ENCODE measurements around the gene MSI2.

MSI2 gene

DNA sequence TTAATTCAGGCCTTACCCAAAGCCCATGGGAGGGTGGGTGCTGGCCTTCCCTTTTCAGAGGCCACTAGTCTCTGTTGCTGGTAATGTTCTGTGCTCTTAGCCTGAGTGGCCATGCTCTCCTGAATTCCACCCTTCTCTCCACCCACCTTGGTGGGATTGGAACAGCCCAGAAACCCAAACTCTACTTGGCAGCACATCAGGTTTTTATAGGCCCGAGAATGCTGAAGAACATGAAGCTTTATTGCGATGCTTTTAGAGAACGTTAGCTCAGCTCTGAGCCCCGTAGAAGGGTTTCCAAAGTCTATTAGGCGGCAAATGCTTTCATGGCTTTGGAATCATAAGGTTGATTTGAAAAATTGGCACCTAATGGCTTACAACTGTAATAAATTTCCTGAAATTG, 209.3 kb downstream of the MSI2 start:
- DNase-seq = no peak

DNA sequence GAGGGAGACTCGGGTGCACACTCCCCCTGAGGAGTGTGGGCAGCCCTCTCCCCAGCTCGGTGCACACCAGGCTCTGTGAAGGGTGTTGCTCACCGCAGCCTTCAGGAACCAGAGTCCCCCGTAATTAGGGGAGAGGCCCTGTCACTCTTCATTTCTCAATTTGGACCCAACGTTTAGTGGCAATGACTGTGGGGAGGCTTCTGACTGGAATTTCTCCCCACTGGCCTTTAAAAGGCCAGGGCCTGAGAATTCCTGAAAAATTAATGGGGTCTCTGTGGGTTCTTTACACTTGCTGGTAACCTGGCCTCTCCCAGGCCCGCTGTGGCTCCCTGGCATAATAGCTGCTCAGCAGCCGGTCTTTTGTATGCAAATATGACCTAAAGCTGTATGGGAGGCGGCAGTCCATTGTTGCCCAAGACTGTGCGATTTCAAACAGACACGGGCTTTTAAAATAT, 209.7 kb downstream of the MSI2 start:
- DNase-seq = no peak

DNA sequence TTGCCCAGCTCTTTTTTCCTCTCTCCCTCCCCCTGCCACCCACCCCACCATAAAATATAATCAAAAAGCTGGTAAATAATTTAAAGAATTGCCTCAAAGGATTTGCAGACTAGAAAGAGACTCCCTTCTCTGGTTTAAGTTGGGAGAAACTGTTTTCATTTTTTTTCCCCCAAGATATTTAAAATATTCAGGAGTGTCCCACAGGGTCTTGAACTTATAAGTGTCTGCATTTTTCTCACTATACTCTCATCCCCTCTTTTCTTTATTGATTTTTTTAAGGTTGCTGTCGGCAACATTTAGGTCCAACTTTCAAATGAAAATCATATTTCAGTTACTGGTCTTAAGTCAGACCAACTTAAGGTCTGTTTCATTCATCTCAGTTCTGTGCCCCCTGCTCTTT, 210.2 kb downstream of the MSI2 start:
- DNase-seq = no peak

DNA sequence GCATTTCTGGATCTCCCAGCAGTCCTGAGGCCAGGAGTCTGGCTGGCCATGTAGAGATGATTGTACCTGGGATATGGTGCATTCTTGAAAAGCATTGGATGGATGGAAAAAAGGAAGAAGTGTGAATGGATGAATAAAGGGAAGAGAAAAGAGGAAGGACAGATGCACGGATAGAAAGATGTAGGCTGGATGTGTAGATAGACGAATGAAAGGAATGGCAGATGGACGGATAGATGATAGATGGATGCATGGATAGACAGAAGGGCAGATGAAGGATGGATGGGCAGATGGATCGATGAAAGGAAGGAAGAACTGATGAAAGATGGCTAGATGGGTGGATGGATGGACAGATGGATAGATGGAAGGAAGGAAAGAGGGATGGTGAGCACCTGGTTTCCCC, 210.9 kb downstream of the MSI2 start:
- DNase-seq = no peak

DNA sequence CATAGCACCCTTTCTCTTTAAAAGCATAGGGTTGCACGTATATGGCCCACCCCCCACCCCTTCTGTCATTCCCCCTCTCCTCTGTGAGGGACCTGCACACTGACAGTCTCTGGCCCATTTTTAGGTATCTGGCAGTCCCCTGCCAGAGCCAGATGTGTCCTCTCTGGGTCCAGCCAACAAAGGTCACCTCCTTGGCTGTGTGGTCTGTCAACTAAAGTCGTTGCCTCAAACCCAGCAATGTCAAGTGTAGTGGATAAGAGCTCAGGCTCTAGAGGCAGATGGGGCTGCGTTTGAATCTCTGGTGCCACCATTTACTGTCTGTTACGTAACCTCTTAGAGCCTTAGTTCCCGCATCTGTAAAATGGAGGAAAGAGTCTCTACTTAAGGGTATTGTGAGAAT, 211.5 kb downstream of the MSI2 start:
- no peak for DNase-seq

DNA sequence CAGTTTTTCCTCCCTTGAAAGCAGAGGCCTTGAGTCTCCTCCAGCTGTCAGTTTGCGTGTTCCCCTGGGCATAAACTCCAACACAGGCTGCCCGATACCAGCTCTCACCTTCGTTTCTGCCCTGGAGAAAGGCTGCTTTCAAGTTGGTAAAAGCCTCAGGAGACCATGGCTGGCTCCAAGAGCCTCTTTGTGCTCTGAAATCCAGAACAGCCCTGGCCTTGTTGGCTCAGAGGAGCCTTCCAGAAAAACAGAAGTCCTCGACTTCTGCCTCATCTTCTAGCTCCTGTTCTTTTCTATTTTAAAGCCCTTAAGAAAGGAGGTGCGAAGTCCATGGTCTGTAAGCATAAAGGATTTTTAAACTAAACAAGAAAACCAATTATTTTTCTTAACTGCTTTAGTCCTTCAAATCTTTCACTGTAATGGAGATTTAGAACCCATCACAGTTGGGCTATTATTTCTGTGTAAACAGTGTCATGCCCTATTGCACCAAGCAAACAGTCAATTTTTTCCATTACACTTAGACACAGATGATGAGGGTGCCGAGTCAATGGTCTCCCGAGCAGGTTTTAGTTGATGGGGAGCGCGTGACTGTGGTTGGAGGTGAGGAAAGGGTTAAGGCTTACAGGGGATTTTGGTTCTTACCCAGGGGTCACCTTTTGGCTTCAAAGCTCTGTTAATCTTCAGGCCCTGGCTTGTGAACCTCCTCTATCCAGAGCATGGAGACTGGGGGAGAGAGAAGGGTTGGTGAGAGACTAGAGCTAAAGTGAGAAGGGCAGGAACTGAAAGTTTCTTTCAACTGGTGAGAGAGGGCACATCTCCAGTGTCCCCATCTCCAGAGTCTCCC, 212.8 kb downstream of the MSI2 start:
- DNase-seq = no peak

DNA sequence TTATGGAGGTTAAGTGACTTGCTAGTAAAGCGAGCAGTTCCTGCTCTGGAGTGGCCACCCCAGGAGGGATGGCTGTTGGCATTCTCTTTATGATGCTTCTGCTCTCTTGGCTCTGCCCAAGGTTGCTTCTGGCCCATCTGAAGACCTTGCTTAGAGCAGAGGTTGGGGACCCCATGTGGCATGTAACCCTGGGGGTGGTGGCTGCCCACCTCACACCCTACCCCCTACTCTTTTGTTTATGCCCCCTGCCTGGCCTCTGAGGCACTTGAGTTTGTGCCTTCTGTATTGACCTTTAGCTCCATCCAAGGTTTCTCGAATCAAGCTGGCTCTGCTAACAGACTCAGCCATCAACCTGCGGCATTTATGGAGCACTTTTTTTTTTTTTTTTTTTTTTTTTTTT, 214.6 kb downstream of the MSI2 start:
- DNase-seq = no peak

DNA sequence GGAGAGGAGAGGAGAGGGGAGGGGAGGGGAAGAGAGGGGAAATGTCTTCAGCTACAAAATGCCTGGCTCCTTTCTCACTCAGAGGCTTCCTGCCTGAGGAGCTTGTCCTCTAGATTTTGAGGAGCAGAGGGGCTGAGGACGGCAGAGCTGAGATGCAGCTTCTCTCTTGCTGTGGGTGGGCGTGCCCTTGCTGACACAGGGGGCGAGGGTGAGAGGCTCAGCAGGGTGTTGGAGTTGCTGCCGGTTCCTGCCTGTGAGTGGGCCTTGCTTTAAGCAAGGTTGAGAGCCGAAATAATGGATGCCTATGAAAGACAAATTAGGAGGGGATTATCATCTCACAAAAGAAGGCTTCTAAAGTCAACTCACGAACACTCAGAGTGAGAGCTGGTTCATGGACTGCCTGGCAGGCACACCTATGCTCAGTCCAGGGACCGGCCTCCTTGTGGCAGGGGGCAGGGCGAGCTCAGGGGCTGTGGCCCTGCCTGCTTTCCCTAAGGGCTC, 215.6 kb downstream of the MSI2 start:
- no peak for DNase-seq

DNA sequence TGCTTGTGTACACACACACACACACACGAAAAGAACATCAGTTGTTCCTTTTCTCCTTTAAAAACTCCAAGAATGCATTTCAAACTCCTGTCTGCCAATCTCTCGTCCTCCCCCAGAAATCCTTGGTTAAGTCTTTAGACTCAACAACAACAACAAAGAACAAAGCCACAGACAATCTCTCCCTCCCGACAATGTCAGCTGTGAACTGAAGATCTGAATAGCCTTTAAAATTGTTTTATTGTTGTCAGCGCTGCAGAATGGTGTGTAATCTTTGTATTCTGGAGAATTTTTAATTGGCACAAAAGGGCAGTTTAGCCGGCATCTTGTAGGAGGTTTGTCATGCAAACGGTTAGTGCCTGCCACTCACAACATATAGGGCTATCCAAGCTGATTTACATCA, 219.5 kb downstream of the MSI2 start:
- no peak for DNase-seq

DNA sequence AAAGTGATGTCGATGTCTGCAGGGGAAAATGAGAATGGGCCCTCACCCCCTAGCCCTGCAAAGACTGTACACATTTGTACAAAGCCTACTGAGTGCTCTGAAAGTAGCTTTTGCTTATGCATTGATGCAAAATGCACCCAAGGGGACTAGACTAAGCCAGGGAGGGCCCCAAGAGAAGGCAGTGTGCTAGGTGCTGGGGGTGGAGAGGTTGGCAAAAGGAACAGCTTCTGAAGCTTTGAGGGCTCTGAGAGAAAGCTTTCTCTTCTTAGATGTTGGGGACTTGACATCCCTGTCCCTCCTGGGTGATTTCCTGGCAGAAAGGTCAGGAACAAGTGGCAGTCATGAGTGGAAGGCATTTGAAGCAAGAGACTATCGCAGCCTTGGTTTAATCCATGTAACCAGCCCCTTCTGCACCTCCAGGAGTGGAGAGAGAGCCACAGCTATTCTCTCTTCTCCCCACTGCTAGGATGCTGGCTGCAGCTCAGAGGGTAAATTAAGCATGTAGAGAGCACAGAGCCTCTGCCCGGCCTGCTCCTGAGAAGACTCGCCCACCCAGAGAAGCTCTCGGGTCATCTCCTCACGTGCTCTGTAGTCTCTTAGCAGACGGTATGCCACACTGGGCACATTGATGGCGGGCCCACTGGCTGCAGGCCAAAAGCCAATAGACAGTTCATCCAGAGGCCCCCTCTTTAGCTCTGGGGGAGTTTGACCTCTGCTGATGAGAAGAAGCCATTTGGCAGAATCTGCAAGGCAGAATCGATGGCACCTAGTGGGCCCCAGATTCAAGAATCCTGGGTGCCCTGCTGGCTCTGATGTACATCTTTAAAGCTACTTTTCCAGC, 221.4 kb downstream of the MSI2 start:
- DNase-seq = no peak

DNA sequence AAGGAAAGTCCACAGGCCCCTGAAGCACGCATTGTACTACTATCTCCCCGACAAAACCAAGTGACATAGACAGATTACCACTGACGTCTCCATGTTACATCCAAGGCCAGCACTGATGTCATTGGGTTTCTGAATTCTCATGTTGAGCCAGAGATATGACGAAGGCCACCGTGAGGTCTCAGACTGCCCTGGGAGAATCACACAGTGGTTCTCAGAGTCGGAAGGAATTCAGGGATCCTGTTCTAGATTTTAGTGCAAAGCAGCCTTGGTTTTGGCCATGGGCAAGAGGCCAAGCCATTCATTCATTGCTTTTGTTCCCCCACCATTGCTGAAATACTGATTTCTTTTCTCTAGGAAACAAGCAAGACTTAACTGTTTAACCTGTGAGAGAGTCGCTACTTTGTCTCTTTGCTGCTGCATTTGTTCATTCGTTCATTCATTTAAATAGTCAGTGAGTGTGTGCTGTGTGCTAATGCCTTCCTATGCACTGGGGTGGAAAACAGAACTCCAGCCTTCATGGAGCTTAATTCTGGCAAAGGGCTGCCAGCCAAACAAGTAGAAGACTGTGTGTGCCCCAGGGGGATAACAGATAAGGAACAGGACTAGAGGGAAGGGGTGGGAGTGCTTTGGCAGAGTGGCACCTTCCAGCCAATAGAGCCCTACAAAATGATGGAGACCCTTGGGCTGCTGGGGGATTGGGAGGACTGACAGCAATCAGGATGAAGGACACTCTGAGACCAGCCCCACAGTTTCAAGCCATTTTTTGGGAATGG, 222.3 kb downstream of the MSI2 start:
- no peak for DNase-seq

DNA sequence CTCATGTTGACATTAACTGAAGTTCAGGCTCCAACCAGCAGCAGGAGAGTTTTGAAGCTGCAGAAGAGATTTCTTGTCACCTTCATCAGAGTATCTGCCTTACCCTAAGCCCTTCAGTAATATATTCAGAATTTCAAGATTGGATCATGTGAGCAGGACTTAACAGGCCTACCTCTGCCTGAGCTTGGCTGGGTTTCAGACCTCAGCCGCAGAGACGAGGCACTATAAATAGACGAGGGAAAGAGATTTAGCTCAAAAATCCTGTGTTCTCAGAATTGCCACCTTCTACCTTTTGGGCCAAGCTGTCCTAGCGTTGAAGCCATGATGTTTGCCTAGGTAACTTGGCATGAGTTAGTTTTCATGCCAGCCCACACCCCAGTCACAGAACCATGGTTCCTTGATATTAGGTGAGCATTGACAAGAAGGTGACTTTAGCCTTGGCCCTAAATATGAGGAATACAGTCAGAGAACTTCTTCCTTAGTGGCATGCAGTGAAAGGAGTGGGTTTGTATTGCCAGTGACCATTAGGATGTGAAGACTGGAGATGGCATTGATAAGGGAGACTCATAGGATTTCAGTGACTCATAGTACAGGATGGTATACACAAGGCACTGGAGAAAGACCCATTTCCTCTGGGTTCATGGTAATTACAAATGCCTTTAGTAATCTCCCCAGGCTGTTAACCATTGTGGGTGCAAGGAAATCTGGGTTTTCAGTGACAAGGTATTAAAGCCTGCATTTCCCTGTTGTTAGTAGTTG, 224.3 kb downstream of the MSI2 start:
- no peak for DNase-seq

DNA sequence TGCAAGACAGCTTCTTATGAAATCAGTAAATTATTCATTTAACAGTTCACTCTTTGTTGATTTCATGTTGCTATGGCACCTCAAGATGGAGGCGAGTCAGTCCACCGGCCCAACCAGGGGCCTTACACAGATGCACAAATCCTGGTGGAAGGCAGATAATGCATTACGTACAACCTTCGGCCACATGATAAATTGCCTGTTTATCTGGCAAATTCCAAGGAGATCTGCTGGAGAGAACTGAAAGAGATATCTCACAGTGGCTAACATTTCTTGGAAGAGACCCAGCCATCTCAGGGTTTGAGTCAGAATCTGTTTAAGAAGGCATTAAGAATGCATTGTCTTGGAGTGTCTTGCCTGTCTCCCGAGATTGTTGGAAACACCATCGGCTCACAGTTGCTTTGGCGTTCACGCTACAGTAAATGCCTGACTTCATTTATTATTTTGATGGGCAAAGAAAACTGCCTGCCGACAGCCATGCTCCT, 225.6 kb downstream of the MSI2 start:
- no peak for DNase-seq

DNA sequence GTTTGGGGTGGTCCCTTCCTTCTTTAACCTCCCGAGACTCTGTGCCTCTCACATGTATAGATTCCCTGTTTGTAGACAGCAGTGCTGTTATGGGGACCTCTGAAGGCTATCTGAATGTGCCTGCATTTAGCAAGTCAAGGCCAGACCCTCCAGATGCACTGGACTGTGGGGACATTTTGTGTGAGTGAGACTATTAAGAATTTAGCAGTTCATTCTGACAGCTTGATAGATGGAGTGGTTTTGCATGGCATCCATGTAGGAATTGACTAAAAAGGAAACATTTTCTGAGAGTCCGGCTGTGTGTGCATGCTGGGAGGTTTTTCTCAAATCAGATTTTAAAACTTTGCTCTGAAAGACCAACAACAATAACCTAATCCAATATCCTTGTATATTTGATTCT, 226.3 kb downstream of the MSI2 start:
- DNase-seq = no peak

DNA sequence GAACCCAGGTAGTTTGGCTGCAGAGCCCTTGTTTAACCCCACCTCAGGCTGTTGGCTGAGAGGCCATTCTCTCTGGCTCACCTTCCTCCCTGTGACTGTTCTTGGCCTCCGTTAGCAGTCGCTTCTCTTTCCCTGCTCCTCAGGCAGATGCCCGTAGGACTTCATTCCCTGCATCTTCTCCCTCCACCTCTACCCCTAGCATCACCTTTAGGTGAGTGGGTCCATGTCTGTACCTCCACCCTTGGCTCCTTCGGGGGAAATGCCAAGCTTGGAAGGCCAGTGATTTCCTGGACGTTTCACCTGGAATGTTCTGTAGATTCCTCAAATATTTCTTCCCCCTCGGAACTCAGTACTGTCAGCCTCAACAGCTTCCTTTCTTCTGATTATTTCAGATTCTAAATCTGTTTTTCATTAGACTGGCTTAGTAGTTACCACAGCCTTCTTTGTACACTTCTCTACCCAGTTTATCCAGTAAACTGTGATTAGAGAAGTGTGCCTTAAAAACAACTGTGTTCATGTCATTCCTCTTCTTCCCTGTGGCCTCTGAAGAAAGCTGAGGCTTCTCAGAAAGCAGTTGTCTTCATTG, 227.9 kb downstream of the MSI2 start:
- DNase-seq = no peak

DNA sequence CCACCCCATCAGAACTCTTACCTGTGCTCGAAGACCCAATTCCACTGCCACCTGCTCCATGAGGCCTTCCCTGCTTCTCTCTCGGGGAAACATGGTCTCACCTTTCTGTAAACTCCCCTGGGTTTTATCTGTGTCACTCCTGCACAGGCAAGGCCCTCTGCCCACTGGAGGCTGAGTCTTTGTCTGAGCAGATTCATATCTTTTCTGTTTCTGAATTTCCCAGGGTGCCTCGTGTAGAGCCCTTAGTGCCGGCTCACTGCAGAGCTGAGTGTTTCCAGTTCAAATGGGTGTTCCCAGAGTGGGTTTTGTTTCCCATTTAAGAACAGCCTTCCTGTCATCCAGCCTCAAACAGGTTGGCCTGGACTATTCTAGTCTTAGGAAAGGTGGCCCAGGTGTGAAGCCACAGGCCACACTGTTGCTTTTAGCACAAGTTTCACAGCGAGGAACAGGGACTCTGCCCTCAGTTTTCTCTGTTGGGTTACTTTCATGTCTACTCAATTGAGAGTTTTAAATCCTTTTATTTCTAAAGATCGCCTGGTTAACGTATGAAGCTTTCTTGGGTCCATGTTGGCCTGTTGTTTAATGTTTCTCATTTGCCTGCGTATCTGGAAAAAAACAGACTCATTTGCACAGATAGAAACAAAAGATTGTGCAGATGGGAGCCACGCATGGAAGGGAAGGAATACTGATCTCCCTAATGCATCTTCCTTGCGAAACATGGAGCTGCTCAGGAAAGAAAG, 228.7 kb downstream of the MSI2 start:
- no peak for DNase-seq

DNA sequence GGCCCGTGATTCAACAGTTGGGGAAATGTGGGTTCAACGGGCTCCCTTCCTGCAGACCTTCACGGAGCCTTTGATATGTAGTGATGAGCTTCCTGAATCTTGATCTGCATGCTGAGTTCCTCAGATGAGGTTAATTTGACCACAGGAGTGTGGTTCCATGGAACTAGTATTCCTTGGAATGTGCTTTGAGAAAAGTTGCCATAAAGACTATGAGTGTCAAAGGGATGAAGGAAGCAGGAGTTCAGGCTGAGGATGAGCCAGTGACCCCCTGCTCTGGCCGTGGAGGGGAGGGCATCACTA, 229.2 kb downstream of the MSI2 start:
- DNase-seq = no peak

DNA sequence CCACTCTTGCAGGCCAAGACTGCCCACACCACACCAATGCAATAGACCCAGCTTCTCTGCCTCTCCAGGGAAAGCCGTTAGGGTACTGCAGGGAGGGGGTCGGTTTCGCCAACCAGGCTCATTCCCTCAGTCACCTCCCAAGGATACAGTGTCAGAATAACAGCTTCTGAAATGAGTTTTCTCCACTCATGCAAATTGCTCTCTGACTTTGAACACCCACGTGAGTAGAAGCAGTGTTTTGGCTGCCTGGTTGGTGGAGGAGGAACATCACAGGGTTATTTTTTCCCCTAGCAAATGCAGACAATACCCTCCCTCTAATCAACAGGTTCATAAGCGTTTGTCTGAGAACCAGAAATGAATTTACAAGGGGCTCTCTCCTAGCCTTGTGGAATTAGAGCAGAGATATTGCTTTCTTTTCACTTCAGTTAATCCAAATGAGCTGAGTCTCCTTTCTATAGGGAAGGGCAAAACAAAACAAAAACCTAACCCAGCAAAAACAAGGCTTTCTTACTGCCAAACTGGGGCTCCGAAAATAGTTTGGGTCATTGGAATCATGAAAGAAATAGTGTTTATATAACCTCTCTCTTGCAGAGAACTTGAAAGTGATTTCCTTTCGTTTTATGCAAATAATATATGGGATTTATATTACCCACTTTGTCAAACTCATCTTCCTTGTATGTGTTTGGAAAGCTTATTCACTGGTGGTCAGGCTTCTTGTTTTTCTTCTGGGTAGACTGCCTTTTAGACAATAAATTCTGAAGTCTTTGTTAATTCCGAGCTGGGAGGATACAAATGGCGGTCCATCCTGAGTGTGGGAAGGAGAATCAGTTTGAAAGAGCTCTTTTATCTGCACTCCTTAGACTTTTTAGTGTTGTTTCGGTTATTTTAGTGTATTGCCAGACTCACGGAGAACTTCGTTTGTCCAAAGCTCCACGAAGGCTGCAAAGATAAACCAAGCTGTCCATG, 229.9 kb downstream of the MSI2 start:
- no peak for DNase-seq

DNA sequence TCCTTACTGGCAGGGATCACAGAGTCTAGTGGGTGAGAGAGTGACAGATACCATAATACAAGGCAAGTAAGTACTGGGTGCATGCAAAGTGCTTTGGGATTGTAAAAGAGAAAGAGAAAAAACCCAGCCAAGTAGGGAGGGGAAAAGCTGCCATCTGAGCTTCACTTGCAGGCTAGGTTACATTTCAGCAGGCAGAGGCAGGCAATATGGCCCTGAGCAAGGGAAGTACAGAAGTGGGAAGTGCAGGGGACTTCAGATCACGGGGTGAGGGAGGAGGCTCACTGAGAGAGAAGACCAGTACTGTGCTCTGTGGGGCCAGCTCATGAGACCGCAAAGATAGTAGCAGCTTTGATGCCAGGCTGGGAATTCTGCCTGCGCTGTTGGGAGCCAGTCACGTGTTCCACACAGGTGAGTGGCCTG, 230.6 kb downstream of the MSI2 start:
- DNase-seq = no peak

DNA sequence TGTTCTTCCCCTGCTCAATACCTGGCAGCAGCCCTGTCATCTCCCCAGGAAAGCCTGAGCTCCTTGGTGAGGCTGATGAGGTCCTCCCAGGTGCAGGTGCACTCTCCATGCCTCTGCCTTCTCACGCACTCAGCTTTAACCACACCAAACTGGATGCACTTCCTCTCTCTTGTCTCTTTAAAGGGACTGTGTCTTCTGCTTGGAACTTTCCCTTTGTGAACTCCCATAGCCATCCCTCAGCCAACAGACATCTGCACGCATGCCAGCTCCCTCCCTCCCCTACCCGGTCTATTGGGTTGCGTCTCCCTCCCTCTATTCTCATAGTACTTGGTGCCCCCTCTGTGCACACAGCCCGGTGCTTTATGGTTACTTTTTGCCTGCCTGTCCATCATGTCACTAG, 231.2 kb downstream of the MSI2 start:
- no peak for DNase-seq

Data from CD4-positive, alpha-beta T cell treated with Interleukin-6 for 4 hours (primary cell).